ENCODE measurements around the gene GZF1.

The GZF1 gene

DNA sequence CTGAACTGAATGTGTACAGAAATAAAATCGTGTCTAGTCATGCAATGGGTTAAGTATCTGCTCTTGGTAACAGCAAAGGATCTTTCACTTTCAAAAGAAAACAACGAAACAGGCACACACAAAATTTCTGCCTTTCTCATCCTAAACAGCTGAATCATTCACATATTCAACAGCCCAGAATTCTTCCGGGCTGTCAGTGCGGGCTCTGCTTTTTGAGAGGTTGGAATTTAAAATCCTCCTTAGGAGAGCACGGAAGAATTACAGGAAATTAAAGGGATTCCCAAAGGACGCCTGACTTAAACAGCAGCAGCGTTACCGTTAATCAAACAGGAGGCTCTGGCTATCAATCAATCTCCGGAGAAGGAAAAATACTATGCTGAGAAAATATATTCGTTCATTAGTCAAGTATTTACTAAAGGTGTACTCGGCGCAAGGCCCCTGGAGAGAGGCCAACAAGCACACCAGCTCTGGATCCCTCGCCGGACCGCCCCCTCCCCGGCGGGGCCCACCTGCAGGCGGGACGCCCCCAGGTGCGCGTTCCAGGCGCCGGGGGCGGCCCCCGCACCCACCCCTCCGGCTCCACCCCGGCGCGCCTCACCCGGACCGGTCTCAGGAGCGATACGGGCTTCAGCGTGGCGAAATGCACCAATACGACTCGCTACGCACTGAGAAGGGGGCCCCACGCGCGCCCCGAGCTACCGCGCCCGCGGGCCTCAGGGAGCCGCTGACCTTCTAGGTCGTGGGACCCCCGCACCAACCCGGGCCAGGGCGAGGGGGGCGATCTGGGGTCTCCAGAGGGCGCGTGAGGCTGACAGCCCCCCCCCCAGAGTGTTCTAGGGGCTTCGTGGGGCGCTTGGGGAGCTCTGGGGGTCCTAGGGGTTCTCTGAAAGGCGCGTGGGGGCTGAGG lies 58.3 kb downstream of the GZF1 start:
- Histone ChIP-seq H3K27ac (peak overlapping the region; percentile 93), H3K4me3 (peak overlapping the region; percentile 94)
- no peak for DNase-seq (ENCODE audit: low spot score)
- TF ChIP-seq, protein P1, sequence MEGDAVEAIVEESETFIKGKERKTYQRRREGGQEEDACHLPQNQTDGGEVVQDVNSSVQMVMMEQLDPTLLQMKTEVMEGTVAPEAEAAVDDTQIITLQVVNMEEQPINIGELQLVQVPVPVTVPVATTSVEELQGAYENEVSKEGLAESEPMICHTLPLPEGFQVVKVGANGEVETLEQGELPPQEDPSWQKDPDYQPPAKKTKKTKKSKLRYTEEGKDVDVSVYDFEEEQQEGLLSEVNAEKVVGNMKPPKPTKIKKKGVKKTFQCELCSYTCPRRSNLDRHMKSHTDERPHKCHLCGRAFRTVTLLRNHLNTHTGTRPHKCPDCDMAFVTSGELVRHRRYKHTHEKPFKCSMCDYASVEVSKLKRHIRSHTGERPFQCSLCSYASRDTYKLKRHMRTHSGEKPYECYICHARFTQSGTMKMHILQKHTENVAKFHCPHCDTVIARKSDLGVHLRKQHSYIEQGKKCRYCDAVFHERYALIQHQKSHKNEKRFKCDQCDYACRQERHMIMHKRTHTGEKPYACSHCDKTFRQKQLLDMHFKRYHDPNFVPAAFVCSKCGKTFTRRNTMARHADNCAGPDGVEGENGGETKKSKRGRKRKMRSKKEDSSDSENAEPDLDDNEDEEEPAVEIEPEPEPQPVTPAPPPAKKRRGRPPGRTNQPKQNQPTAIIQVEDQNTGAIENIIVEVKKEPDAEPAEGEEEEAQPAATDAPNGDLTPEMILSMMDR (IDR thresholded peaks at IDR 0.05): no peak

DNA sequence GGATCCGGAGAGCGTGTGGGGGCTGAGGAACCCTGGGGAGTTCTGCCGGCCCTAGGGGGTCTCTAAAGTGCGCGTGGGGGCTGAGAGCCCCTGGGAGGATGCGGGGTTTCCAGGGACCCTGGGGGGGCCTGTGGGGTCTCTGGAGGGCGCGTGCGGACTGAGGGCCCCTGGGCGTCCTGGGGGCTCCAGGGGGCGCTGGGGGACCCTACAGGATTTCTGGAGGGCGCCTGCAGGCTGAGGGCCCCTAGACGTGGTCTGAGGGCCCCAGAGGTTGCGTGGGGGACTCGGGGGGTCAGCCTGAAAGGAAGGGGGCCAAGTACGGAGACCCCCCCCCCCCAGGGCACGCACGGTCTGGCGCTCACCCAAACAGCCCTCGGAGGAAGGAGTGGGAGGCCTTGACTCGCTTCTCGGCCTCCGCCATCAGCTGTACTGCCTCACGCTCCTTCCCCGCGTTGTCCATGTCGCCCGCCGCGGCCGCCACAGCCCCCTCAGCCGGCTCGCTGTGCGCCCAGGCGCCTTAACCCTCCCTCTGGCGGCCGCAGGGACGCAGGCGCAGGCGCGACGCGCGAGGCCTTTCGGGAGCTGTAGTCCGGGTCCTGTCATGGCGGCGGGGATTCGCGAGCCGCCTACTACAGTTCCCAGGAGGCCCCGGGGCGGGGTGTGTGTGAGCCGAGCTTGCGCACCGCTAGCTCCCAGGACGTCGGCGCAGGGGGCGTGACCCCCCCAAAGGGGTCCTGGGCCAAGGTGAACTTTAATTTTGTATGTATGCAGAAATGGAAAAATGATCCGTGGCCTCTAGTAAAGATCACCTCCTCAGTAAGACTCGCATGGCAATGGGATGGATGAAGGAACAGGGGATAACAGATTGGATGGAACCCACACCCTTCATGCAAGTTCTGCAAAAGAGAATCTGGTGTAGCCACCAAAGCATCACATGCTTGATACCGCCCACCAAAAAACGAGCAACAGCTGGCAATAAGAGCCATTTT lies 59.3 kb downstream of the GZF1 start, which contains the start of gene NAPB:
NAPB (minus strand) TSS at position 546 of the 989 bp plus-strand sequence; CDS start at position 460, 86 bp downstream.
- DNase-seq (ENCODE audit: low spot score): peak; percentile 94
- Histone ChIP-seq H3K4me3 (peak within 1 kb of the TSS; percentile 94), H3K27ac (peak within 1 kb of the TSS; percentile 93)
- TF ChIP-seq, protein P1 (IDR thresholded peaks at IDR 0.05): peak; percentile 28
